WTC11 (cell line): ENCODE results near the gene TARM1. TPM values are rescaled to one million over a fixed set of nuclear protein-coding genes. Genes with fewer than 3 reads are reported as not detected.

Source experiments
- CREB1 ChIP-seq: sonication (generic); formaldehyde crosslinking; IDR thresholded peaks from 2 replicates; pipeline ENCODE4 v1.8.0; 2023; ENCODE audit warnings: mild to moderate bottlenecking, missing genetic modification reagents
- FOXJ3 ChIP-seq: sonication (generic); formaldehyde crosslinking; IDR thresholded peaks from 2 replicates; pipeline ENCODE4 v1.9.0; 2021; ENCODE audit warnings: missing genetic modification reagents, mild to moderate bottlenecking, borderline replicate concordance
- IRF2 ChIP-seq: sonication (generic); formaldehyde crosslinking; IDR thresholded peaks from 2 replicates; pipeline ENCODE4 v1.8.0; 2022; ENCODE audit warnings: low read depth, missing genetic modification reagents, borderline replicate concordance
- JAZF1 ChIP-seq: fragments of 250-450 bp; sonication (Bioruptor Pico); IDR thresholded peaks from 2 replicates; pipeline ENCODE4 v1.9.0; 2021; ENCODE audit warnings: moderate library complexity, mild to moderate bottlenecking, inconsistent platforms
- MXD4 ChIP-seq: fragments of 250-450 bp; sonication (Bioruptor Pico); IDR thresholded peaks from 2 replicates; pipeline ENCODE4 v1.8.0; 2021; ENCODE audit warnings: mild to moderate bottlenecking, moderate library complexity, borderline replicate concordance
- NR1H2 ChIP-seq: sonication (generic); formaldehyde crosslinking; IDR thresholded peaks from 2 replicates; pipeline ENCODE4 v1.9.0; 2021; ENCODE audit warnings: mild to moderate bottlenecking, moderate library complexity, missing genetic modification reagents
- PRRX2 ChIP-seq: fragments of 250-450 bp; sonication (Bioruptor Pico); IDR thresholded peaks from 2 replicates; pipeline ENCODE4 v1.8.0; 2021; ENCODE audit warnings: mild to moderate bottlenecking
- SMAD3 ChIP-seq: sonication (generic); formaldehyde crosslinking; IDR thresholded peaks from 2 replicates; pipeline ENCODE4 v1.8.0; 2022; ENCODE audit warnings: missing genetic modification reagents, mild to moderate bottlenecking, borderline replicate concordance
- ZNF219 ChIP-seq: sonication (generic); formaldehyde crosslinking; IDR thresholded peaks from 2 replicates; pipeline ENCODE4 v1.8.0; 2023; ENCODE audit warnings: missing genetic modification reagents, mild to moderate bottlenecking, borderline replicate concordance
- ZNF232 ChIP-seq: sonication (generic); formaldehyde crosslinking; IDR thresholded peaks from 2 replicates; pipeline ENCODE4 v1.8.0; 2022; ENCODE audit warnings: mild to moderate bottlenecking, missing genetic modification reagents
- total RNA-seq: library from RNA; stranded (reverse); gene quantifications from 3 replicates; pipeline ENCODE4 v1.2.3, GENCODE V29; 2021
- TF ChIP-seq, protein P1 (sequence below): sonication (generic); formaldehyde crosslinking; IDR thresholded peaks from 2 replicates; pipeline ENCODE4 v1.8.1; 2022; ENCODE audit warnings: low read depth, mild to moderate bottlenecking, moderate library complexity, missing genetic modification reagents, borderline replicate concordance
- TF ChIP-seq, protein P2 (sequence below): sonication (generic); formaldehyde crosslinking; IDR thresholded peaks from 2 replicates; pipeline ENCODE4 v1.8.0; 2022; ENCODE audit warnings: mild to moderate bottlenecking, missing genetic modification reagents
- TF ChIP-seq, protein P3 (sequence below): fragments of 250-450 bp; sonication (Bioruptor Pico); conservative IDR thresholded peaks from 2 replicates; pipeline ENCODE4 v1.9.0; 2021; ENCODE audit warnings: mild to moderate bottlenecking
- TF ChIP-seq, protein P4 (sequence below): sonication (generic); formaldehyde crosslinking; IDR thresholded peaks from 2 replicates; pipeline ENCODE4 v1.8.0; 2023; ENCODE audit warnings: mild to moderate bottlenecking, missing genetic modification reagents
- TF ChIP-seq, protein P5 (sequence below): sonication (generic); formaldehyde crosslinking; IDR thresholded peaks from 2 replicates; pipeline ENCODE4 v1.8.1; 2022; ENCODE audit warnings: mild to moderate bottlenecking, missing genetic modification reagents, moderate library complexity, borderline replicate concordance
- TF ChIP-seq, protein P6 (sequence below): fragments of 250-450 bp; sonication (Bioruptor Pico); IDR thresholded peaks from 2 replicates; pipeline ENCODE4 v1.9.0; 2021; ENCODE audit warnings: mild to moderate bottlenecking, borderline replicate concordance
- TF ChIP-seq, protein P7 (sequence below): sonication (generic); formaldehyde crosslinking; IDR thresholded peaks from 2 replicates; pipeline ENCODE4 v1.8.1; 2022; ENCODE audit warnings: mild to moderate bottlenecking, moderate library complexity, missing genetic modification reagents
- TF ChIP-seq, protein P8 (sequence below): sonication (generic); formaldehyde crosslinking; IDR thresholded peaks from 2 replicates; pipeline ENCODE4 v1.8.1; 2023; ENCODE audit warnings: mild to moderate bottlenecking, missing genetic modification reagents, moderate library complexity
- TF ChIP-seq, protein P9 (sequence below): sonication (generic); formaldehyde crosslinking; IDR thresholded peaks from 2 replicates; pipeline ENCODE4 v1.8.1; 2023; ENCODE audit warnings: mild to moderate bottlenecking, missing genetic modification reagents, borderline replicate concordance

Gene TARM1
- total RNA-seq, 1 experiment from 2014 or later = not detected

DNA sequence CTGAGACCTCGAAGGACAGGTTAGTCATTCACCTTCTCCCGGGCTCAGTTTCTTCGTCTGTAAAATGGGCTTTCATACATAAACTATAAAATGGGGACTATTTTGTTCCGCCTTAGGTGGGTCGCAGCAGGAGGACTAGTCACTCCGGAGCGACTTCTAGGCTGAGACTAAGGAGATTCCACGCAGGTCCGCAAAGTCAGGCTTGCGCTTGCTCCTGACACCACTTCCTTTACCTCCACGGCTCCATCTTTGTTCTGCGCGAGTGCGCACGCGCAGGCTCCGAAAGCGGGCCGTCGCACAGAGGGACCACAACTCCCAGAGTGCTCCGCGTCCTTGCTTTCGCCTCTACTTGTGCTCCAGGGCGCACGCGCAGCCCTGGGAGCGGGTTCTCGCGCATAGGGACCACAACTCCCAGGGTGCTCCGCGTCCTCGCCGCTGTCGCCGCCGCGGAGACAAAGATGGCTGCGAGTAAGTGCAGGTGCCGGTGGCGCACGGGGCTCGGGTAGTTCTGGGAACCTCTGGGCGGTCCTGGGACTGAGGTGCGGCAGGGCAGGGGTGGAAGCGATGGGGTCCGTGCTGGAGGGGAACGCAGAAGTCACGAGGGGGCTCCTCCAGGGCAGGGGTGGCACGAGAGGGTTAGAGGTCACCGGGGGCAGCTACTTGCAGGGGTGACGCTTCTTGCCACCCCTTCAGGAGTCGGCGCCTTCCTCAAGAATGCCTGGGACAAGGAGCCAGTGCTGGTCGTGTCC lies 21.4 kb upstream of the TARM1 start, which contains the start of gene NDUFA3 (continued):
- TF ChIP-seq ZNF232 (CRISPR knock-in tag) (no peak), CREB1 (CRISPR knock-in tag) (no peak), FOXJ3 (CRISPR knock-in tag) (no peak), JAZF1 (CRISPR knock-in tag) (no peak), NR1H2 (CRISPR knock-in tag) (no peak), IRF2 (CRISPR knock-in tag) (no peak), MXD4 (CRISPR knock-in tag) (no peak), SMAD3 (peak; percentile 85), ZNF219 (CRISPR knock-in tag) (no peak), PRRX2 (no peak)
- TF ChIP-seq, protein P1, sequence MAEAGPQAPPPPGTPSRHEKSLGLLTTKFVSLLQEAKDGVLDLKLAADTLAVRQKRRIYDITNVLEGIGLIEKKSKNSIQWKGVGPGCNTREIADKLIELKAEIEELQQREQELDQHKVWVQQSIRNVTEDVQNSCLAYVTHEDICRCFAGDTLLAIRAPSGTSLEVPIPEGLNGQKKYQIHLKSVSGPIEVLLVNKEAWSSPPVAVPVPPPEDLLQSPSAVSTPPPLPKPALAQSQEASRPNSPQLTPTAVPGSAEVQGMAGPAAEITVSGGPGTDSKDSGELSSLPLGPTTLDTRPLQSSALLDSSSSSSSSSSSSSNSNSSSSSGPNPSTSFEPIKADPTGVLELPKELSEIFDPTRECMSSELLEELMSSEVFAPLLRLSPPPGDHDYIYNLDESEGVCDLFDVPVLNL (CRISPR knock-in tag) = no peak
- TF ChIP-seq, protein P2, sequence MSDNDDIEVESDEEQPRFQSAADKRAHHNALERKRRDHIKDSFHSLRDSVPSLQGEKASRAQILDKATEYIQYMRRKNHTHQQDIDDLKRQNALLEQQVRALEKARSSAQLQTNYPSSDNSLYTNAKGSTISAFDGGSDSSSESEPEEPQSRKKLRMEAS (CRISPR knock-in tag) = peak; percentile 32; the same call in 1 of the 2 replicates
- TF ChIP-seq, protein P3, sequence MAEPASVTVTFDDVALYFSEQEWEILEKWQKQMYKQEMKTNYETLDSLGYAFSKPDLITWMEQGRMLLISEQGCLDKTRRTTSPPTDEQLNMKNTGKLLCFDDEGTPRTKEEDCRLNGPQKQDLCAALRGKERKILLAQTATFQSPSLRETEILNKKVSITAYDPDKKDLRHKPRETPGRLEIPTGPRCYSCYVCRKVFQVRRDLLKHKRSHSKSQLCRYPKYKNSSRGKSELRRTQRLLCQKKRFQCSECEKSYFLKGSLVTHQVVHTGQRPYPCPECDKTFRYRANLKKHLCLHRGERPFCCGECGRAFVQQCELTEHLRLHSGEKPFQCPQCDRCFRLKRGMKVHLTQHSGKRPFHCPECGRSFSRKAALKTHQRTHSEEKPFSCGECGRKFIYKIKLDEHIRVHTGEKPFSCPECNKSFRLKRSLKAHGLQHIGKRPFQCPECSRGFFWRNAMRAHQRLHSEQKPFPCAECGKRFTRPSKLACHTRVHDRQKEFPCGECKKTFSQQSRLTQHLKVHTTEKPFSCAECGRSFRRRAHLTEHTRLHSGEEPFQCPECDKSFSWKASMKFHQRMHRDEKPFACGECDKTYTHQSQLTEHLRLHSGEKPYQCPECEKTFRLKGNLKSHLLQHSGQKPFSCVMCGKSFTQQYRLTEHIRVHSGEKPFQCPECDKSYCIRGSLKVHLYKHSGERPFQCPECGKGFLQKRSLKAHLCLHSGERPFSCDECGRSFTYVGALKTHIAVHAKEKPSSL = no peak
- TF ChIP-seq, protein P4, sequence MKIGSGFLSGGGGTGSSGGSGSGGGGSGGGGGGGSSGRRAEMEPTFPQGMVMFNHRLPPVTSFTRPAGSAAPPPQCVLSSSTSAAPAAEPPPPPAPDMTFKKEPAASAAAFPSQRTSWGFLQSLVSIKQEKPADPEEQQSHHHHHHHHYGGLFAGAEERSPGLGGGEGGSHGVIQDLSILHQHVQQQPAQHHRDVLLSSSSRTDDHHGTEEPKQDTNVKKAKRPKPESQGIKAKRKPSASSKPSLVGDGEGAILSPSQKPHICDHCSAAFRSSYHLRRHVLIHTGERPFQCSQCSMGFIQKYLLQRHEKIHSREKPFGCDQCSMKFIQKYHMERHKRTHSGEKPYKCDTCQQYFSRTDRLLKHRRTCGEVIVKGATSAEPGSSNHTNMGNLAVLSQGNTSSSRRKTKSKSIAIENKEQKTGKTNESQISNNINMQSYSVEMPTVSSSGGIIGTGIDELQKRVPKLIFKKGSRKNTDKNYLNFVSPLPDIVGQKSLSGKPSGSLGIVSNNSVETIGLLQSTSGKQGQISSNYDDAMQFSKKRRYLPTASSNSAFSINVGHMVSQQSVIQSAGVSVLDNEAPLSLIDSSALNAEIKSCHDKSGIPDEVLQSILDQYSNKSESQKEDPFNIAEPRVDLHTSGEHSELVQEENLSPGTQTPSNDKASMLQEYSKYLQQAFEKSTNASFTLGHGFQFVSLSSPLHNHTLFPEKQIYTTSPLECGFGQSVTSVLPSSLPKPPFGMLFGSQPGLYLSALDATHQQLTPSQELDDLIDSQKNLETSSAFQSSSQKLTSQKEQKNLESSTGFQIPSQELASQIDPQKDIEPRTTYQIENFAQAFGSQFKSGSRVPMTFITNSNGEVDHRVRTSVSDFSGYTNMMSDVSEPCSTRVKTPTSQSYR = 0 out of 2 replicates have a peak, but pooled peaks have one; percentile 56
- TF ChIP-seq, protein P5, sequence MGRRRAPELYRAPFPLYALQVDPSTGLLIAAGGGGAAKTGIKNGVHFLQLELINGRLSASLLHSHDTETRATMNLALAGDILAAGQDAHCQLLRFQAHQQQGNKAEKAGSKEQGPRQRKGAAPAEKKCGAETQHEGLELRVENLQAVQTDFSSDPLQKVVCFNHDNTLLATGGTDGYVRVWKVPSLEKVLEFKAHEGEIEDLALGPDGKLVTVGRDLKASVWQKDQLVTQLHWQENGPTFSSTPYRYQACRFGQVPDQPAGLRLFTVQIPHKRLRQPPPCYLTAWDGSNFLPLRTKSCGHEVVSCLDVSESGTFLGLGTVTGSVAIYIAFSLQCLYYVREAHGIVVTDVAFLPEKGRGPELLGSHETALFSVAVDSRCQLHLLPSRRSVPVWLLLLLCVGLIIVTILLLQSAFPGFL (CRISPR knock-in tag) = no peak
- TF ChIP-seq, protein P6, sequence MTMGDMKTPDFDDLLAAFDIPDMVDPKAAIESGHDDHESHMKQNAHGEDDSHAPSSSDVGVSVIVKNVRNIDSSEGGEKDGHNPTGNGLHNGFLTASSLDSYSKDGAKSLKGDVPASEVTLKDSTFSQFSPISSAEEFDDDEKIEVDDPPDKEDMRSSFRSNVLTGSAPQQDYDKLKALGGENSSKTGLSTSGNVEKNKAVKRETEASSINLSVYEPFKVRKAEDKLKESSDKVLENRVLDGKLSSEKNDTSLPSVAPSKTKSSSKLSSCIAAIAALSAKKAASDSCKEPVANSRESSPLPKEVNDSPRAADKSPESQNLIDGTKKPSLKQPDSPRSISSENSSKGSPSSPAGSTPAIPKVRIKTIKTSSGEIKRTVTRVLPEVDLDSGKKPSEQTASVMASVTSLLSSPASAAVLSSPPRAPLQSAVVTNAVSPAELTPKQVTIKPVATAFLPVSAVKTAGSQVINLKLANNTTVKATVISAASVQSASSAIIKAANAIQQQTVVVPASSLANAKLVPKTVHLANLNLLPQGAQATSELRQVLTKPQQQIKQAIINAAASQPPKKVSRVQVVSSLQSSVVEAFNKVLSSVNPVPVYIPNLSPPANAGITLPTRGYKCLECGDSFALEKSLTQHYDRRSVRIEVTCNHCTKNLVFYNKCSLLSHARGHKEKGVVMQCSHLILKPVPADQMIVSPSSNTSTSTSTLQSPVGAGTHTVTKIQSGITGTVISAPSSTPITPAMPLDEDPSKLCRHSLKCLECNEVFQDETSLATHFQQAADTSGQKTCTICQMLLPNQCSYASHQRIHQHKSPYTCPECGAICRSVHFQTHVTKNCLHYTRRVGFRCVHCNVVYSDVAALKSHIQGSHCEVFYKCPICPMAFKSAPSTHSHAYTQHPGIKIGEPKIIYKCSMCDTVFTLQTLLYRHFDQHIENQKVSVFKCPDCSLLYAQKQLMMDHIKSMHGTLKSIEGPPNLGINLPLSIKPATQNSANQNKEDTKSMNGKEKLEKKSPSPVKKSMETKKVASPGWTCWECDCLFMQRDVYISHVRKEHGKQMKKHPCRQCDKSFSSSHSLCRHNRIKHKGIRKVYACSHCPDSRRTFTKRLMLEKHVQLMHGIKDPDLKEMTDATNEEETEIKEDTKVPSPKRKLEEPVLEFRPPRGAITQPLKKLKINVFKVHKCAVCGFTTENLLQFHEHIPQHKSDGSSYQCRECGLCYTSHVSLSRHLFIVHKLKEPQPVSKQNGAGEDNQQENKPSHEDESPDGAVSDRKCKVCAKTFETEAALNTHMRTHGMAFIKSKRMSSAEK (CRISPR knock-in tag) = no peak
- TF ChIP-seq, protein P7, sequence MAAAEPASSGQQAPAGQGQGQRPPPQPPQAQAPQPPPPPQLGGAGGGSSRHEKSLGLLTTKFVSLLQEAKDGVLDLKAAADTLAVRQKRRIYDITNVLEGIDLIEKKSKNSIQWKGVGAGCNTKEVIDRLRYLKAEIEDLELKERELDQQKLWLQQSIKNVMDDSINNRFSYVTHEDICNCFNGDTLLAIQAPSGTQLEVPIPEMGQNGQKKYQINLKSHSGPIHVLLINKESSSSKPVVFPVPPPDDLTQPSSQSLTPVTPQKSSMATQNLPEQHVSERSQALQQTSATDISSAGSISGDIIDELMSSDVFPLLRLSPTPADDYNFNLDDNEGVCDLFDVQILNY (CRISPR knock-in tag) = peak; percentile 87; the same call in 1 of the 2 replicates
- TF ChIP-seq, protein P8, sequence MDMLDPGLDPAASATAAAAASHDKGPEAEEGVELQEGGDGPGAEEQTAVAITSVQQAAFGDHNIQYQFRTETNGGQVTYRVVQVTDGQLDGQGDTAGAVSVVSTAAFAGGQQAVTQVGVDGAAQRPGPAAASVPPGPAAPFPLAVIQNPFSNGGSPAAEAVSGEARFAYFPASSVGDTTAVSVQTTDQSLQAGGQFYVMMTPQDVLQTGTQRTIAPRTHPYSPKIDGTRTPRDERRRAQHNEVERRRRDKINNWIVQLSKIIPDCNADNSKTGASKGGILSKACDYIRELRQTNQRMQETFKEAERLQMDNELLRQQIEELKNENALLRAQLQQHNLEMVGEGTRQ = 0 out of 2 replicates have a peak, but pooled peaks have one; percentile 30
- TF ChIP-seq, protein P9, sequence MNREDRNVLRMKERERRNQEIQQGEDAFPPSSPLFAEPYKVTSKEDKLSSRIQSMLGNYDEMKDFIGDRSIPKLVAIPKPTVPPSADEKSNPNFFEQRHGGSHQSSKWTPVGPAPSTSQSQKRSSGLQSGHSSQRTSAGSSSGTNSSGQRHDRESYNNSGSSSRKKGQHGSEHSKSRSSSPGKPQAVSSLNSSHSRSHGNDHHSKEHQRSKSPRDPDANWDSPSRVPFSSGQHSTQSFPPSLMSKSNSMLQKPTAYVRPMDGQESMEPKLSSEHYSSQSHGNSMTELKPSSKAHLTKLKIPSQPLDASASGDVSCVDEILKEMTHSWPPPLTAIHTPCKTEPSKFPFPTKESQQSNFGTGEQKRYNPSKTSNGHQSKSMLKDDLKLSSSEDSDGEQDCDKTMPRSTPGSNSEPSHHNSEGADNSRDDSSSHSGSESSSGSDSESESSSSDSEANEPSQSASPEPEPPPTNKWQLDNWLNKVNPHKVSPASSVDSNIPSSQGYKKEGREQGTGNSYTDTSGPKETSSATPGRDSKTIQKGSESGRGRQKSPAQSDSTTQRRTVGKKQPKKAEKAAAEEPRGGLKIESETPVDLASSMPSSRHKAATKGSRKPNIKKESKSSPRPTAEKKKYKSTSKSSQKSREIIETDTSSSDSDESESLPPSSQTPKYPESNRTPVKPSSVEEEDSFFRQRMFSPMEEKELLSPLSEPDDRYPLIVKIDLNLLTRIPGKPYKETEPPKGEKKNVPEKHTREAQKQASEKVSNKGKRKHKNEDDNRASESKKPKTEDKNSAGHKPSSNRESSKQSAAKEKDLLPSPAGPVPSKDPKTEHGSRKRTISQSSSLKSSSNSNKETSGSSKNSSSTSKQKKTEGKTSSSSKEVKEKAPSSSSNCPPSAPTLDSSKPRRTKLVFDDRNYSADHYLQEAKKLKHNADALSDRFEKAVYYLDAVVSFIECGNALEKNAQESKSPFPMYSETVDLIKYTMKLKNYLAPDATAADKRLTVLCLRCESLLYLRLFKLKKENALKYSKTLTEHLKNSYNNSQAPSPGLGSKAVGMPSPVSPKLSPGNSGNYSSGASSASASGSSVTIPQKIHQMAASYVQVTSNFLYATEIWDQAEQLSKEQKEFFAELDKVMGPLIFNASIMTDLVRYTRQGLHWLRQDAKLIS (CRISPR knock-in tag) = 0 out of 2 replicates have a peak, but pooled peaks have one; percentile 20
